Subcutaneous adipose tissue (tissue), 4 donors: ENCODE results near the gene OLFML1. TPM values are rescaled to one million over a fixed set of nuclear protein-coding genes. Genes with fewer than 3 reads are reported as not detected.

Source experiments
- CTCF ChIP-seq: fragments of 450-650 bp; IDR thresholded peaks from one replicate; pipeline ENCODE4 v1.5.1; 2016; ENCODE audit warnings: low read depth, mild to moderate bottlenecking, control low read depth, antibody characterized with exemption, moderate library complexity
- total RNA-seq, 4 donors: library from RNA; depleted of rRNA; stranded (reverse); fragments of >200 nt; gene quantifications; one replicate each; pipeline ENCODE4 v1.1.0, GENCODE V29; 2016

The OLFML1 gene
- total RNA-seq, 4 donors from 2014 or later, result 4.1 to 8.8 (median 8.3) TPM

GRCh38 chr11:7488681-7489080 lies 3.4 kb downstream of the OLFML1 start:
- TF ChIP-seq CTCF, result no peak

GRCh38 chr11:7489376-7489775 lies 4.1 kb downstream of the OLFML1 start:
- no peak for TF ChIP-seq CTCF

GRCh38 chr11:7490054-7490453 lies 4.7 kb downstream of the OLFML1 start:
- no peak for TF ChIP-seq CTCF

- no peak for TF ChIP-seq CTCF
Observed at GRCh38 chr11:7490535-7490934, 5.2 kb downstream of the OLFML1 start.

GRCh38 chr11:7492253-7492652 lies 6.9 kb downstream of the OLFML1 start:
- TF ChIP-seq CTCF, result no peak

- no peak for TF ChIP-seq CTCF
Observed at GRCh38 chr11:7493670-7494069, 8.4 kb downstream of the OLFML1 start.

- TF ChIP-seq CTCF, result no peak
Observed at GRCh38 chr11:7494086-7494745, 8.9 kb downstream of the OLFML1 start.
